SK-N-SH treated with all-trans-retinoic acid at 6 μM for 48 hours (cell line): ENCODE measurements around the gene SEC22A.

Experiments used
- ARNTL ChIP-seq: fragments of 450-650 bp; formaldehyde crosslinking; IDR thresholded peaks from 2 replicates; pipeline ENCODE4 v1.5.0; 2020; ENCODE audit warnings: low read depth, mild to moderate bottlenecking, moderate library complexity, borderline replicate concordance
- ESRRG ChIP-seq: fragments of 250-450 bp; sonication (Bioruptor Pico); IDR thresholded peaks from 2 replicates; pipeline ENCODE4 v1.6.1; 2021; ENCODE audit warnings: mild to moderate bottlenecking
- GLIS3 ChIP-seq: fragments of 250-450 bp; sonication (Bioruptor Pico); IDR thresholded peaks from 2 replicates; pipeline ENCODE4 v1.5.0; 2020; ENCODE audit warnings: mild to moderate bottlenecking, moderate library complexity
- RARB ChIP-seq: fragments of 250-450 bp; sonication (Bioruptor Pico); IDR thresholded peaks from 2 replicates; pipeline ENCODE4 v1.8.0; 2021; ENCODE audit warnings: mild to moderate bottlenecking, moderate library complexity
- SNAI2 ChIP-seq: fragments of 250-450 bp; sonication (Bioruptor Pico); IDR thresholded peaks from 2 replicates; pipeline ENCODE4 v1.5.0; 2020; ENCODE audit warnings: mild to moderate bottlenecking, moderate library complexity
- TCF4 ChIP-seq: fragments of 250-450 bp; sonication (Bioruptor Pico); IDR thresholded peaks from 2 replicates; pipeline ENCODE4 v1.8.0; 2021; ENCODE audit warnings: mild to moderate bottlenecking, moderate library complexity, borderline replicate concordance
- ZC3H10 ChIP-seq: fragments of 250-450 bp; sonication (Bioruptor Pico); IDR thresholded peaks from 2 replicates; pipeline ENCODE4 v1.5.1; 2021; ENCODE audit warnings: mild to moderate bottlenecking, moderate library complexity
- ZFP3 ChIP-seq: fragments of 250-450 bp; sonication (Bioruptor Pico); IDR thresholded peaks from 2 replicates; pipeline ENCODE4 v1.5.0; 2020; ENCODE audit warnings: mild to moderate bottlenecking, moderate library complexity
- ZFP30 ChIP-seq: fragments of 450-650 bp; formaldehyde crosslinking; IDR thresholded peaks from 2 replicates; pipeline ENCODE4 v1.5.0; 2022; ENCODE audit warnings: mild to moderate bottlenecking, moderate library complexity
- ZNF565 ChIP-seq: fragments of 450-650 bp; formaldehyde crosslinking; conservative IDR thresholded peaks from 2 replicates; pipeline ENCODE4 v1.5.0; 2020; ENCODE audit warnings: low read depth, mild to moderate bottlenecking, moderate library complexity
- TF ChIP-seq, protein P1 (sequence below): fragments of 250-450 bp; sonication (Bioruptor Pico); IDR thresholded peaks from 2 replicates; pipeline ENCODE4 v1.8.0; 2020; ENCODE audit warnings: mild to moderate bottlenecking, moderate library complexity, borderline replicate concordance
- TF ChIP-seq, protein P2 (sequence below): fragments of 250-450 bp; sonication (Bioruptor Pico); IDR thresholded peaks from 2 replicates; pipeline ENCODE4 v1.5.1; 2020; ENCODE audit warnings: low read depth, mild to moderate bottlenecking, moderate library complexity
- TF ChIP-seq, protein P3 (sequence below): fragments of 250-450 bp; sonication (Bioruptor Pico); IDR thresholded peaks from 2 replicates; pipeline ENCODE4 v1.5.0; 2020; ENCODE audit warnings: mild to moderate bottlenecking, moderate library complexity
- TF ChIP-seq, protein P4 (sequence below): fragments of 250-450 bp; sonication (Bioruptor Pico); IDR thresholded peaks from 2 replicates; pipeline ENCODE4 v1.8.0; 2021; ENCODE audit warnings: low read depth, mild to moderate bottlenecking, moderate library complexity, borderline replicate concordance

DNA sequence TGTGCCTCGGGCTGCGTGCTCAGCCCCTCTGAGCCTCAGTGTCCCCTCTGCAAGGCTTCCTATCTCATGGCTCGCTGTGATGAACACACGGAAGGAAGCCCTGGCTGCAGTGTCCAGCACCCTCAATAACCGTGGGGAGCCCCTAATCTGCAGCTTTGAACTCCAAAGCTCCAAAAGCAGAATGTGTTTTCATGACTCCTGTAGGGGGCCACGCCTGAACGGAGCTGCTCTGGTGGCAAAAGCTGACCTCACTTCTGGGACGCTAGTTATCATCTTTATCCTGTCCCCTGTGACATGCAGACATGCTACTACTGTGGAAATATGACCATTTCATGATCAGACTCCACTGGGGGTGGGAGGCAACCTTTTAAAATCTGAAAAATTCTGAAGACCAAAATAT lies 98.8 kb downstream of the SEC22A start:
- TF ChIP-seq SNAI2 (no peak), ARNTL (CRISPR knock-in tag) (no peak), TCF4 (no peak), ZFP3 (CRISPR knock-in tag) (no peak), RARB (CRISPR knock-in tag) (no peak), ZNF565 (no peak), GLIS3 (CRISPR knock-in tag) (no peak), ESRRG (CRISPR knock-in tag) (no peak), ZFP30 (CRISPR knock-in tag) (no peak), ZC3H10 (CRISPR knock-in tag) (no peak)
- TF ChIP-seq, protein P1, sequence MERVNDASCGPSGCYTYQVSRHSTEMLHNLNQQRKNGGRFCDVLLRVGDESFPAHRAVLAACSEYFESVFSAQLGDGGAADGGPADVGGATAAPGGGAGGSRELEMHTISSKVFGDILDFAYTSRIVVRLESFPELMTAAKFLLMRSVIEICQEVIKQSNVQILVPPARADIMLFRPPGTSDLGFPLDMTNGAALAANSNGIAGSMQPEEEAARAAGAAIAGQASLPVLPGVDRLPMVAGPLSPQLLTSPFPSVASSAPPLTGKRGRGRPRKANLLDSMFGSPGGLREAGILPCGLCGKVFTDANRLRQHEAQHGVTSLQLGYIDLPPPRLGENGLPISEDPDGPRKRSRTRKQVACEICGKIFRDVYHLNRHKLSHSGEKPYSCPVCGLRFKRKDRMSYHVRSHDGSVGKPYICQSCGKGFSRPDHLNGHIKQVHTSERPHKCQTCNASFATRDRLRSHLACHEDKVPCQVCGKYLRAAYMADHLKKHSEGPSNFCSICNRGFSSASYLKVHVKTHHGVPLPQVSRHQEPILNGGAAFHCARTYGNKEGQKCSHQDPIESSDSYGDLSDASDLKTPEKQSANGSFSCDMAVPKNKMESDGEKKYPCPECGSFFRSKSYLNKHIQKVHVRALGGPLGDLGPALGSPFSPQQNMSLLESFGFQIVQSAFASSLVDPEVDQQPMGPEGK (CRISPR knock-in tag), result no peak
- TF ChIP-seq, protein P2, sequence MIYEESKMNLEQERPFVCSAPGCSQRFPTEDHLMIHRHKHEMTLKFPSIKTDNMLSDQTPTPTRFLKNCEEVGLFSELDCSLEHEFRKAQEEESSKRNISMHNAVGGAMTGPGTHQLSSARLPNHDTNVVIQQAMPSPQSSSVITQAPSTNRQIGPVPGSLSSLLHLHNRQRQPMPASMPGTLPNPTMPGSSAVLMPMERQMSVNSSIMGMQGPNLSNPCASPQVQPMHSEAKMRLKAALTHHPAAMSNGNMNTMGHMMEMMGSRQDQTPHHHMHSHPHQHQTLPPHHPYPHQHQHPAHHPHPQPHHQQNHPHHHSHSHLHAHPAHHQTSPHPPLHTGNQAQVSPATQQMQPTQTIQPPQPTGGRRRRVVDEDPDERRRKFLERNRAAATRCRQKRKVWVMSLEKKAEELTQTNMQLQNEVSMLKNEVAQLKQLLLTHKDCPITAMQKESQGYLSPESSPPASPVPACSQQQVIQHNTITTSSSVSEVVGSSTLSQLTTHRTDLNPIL (CRISPR knock-in tag), result no peak
- TF ChIP-seq, protein P3, sequence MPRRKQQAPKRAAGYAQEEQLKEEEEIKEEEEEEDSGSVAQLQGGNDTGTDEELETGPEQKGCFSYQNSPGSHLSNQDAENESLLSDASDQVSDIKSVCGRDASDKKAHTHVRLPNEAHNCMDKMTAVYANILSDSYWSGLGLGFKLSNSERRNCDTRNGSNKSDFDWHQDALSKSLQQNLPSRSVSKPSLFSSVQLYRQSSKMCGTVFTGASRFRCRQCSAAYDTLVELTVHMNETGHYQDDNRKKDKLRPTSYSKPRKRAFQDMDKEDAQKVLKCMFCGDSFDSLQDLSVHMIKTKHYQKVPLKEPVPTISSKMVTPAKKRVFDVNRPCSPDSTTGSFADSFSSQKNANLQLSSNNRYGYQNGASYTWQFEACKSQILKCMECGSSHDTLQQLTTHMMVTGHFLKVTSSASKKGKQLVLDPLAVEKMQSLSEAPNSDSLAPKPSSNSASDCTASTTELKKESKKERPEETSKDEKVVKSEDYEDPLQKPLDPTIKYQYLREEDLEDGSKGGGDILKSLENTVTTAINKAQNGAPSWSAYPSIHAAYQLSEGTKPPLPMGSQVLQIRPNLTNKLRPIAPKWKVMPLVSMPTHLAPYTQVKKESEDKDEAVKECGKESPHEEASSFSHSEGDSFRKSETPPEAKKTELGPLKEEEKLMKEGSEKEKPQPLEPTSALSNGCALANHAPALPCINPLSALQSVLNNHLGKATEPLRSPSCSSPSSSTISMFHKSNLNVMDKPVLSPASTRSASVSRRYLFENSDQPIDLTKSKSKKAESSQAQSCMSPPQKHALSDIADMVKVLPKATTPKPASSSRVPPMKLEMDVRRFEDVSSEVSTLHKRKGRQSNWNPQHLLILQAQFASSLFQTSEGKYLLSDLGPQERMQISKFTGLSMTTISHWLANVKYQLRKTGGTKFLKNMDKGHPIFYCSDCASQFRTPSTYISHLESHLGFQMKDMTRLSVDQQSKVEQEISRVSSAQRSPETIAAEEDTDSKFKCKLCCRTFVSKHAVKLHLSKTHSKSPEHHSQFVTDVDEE, result no peak
- TF ChIP-seq, protein P4, sequence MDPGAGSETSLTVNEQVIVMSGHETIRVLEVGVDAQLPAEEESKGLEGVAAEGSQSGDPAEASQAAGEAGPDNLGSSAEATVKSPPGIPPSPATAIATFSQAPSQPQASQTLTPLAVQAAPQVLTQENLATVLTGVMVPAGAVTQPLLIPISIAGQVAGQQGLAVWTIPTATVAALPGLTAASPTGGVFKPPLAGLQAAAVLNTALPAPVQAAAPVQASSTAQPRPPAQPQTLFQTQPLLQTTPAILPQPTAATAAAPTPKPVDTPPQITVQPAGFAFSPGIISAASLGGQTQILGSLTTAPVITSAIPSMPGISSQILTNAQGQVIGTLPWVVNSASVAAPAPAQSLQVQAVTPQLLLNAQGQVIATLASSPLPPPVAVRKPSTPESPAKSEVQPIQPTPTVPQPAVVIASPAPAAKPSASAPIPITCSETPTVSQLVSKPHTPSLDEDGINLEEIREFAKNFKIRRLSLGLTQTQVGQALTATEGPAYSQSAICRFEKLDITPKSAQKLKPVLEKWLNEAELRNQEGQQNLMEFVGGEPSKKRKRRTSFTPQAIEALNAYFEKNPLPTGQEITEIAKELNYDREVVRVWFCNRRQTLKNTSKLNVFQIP, result no peak
